ENCODE results near the gene GRHPR.

The GRHPR gene

DNA sequence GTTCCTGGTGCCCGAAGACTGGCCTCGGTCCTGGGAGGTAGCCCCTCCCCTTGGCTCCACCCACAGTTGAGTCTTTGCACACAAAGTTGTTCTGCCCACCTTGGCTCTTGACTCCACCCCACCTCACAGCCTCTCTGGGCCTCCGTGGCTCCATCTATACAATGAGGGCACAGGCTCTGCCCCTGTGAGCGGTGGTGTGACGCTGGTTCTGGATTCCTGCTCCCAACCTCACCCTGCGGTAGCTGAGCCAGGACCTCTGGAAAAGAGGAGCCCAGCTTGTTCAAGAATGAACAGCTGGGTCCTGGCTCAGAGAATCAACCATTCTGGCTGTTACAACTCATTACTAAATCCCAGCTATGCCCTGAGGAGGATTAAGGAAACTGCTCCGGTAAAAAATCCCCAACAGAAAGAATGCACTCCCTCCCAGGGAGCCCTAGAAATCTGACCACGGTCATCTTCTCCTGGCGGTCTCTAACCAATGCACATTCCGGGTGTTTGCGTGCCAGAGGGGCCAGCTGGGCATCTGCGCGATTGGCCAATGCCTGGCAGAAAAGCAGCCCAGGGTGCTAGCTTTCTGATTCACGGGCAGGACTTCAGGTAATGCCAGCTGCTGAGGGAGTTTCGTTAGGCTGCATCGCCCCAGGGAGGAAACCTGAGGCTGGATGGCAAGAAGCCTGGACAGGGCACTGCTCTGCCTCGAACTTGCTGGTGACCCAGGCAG is 9.9 kb upstream of the GRHPR start:
- TF ChIP-seq, protein P1, sequence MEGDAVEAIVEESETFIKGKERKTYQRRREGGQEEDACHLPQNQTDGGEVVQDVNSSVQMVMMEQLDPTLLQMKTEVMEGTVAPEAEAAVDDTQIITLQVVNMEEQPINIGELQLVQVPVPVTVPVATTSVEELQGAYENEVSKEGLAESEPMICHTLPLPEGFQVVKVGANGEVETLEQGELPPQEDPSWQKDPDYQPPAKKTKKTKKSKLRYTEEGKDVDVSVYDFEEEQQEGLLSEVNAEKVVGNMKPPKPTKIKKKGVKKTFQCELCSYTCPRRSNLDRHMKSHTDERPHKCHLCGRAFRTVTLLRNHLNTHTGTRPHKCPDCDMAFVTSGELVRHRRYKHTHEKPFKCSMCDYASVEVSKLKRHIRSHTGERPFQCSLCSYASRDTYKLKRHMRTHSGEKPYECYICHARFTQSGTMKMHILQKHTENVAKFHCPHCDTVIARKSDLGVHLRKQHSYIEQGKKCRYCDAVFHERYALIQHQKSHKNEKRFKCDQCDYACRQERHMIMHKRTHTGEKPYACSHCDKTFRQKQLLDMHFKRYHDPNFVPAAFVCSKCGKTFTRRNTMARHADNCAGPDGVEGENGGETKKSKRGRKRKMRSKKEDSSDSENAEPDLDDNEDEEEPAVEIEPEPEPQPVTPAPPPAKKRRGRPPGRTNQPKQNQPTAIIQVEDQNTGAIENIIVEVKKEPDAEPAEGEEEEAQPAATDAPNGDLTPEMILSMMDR (IDR thresholded peaks at IDR 0.05; ENCODE audit: borderline replicate concordance, control extremely low read depth, extremely low read depth, insufficient read depth, missing control alignments): no peak
- in situ Hi-C loops (cut with MboI; ENCODE audit: low sequenced_read_pairs, unreplicated experiment): no loop called here
- no peak for DNase-seq (ENCODE audit: low spot score)

DNA sequence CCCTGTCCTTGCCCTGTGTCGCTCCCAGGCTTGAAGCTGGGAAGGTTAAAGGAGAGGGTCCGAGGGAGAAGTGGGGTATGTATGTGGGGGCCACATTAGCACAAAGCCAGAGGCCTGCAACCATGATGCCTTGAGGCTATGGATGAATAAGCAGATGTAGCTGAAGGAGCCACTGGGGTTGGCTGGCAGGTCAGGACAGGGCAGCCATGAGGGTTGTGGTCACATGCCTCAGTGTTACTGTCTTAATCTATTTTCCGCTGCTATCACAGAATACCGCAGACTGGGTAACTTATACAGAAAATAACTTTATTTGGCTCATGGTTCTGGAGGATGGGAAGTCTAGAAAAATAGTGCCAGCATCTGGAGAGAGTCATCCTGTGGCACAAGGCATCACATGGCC is 9.2 kb upstream of the GRHPR start:
- TF ChIP-seq, protein P1 (IDR thresholded peaks at IDR 0.05; ENCODE audit: borderline replicate concordance, control extremely low read depth, extremely low read depth, insufficient read depth, missing control alignments): no peak
- in situ Hi-C loops (cut with MboI; ENCODE audit: low sequenced_read_pairs, unreplicated experiment): no loop called here
- DNase-seq (ENCODE audit: low spot score): no peak

DNA sequence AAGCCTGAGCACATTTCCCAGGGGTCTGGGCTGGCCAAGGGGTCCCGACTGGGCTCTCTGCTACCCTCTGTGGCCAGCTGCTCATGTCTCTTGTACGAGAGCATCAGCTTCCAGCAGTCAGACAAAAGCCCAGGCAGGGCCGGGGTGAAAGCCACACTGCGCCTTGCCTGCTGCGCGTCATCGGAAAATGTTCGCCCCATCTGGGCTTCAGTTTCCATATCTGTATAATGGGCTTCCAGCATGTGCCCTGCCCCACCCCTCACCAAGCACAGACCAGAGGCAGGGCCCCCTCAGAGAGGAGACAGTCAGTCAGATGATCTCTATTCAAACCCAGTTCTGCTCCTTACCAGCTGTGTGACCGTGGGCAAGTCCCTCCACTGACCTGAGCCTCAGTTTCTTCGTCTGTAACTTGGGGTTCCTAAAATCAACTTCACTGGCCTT is 8.0 kb upstream of the GRHPR start:
- TF ChIP-seq, protein P1 (IDR thresholded peaks at IDR 0.05; ENCODE audit: borderline replicate concordance, control extremely low read depth, extremely low read depth, insufficient read depth, missing control alignments): no peak
- DNase-seq (ENCODE audit: low spot score): no peak
- in situ Hi-C loops (cut with MboI; ENCODE audit: low sequenced_read_pairs, unreplicated experiment): no loop called here

DNA sequence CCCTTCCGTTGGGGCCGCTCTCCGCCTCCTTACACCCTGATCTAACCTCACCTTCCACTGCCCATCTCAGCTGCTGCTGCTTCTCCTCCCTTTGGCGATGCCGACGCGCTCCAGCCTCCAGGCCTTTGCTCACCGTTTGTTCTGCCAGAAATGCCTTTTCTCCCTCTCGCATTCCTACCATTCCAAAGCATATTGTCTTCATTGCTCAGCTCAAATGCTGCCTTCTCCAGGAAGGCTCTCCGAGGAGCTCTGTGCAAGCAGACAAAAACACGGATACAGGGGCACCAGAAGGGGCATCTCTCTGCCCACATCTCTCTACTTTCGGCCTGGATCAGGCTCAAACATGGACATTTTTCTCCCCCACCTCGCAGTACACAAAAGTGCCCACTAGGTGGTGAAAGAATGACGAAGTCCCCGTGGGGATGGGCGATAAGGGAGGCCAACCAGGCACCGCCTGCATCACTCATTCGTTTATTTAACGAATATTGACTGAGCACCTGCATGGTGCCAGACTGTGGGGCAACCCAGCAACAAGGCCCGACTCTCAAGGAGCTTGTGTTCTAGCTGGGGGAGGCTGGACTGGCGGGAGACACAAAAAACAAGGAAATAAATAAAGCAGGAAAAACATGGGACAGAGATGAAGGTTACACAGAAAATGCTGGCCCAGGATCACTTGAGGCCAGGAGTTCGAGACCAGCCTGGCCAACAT is 7.3 kb upstream of the GRHPR start:
- in situ Hi-C loops (cut with MboI; ENCODE audit: low sequenced_read_pairs, unreplicated experiment): no loop called here
- TF ChIP-seq, protein P1 (IDR thresholded peaks at IDR 0.05; ENCODE audit: borderline replicate concordance, control extremely low read depth, extremely low read depth, insufficient read depth, missing control alignments): peak; percentile 84

DNA sequence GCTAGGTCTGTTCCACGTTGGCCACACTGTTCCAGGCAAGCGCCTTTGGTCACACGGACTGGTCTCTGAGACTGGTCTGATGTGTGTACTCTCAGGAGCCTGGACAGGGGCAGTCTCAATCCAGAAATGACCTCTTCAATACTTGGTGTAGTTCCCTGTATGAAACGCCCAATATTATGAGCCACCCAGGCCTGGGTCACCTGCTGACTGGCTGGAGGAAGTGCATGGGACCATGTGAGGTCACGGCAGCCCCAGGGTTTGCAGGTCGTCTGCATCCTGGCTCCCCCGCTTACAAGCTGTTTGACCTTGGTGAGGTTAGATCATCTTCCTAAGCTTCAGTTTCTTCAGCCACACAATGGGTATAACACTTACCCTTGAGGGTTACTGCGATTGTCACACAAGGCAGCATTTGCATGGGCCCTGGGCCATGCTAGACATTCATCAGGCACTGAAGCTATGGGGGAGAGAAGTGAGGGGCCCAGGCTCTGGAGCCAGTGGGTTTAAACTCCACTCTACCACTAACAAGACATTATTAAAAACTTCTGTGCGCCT is 5.2 kb upstream of the GRHPR start:
- in situ Hi-C loops (cut with MboI; ENCODE audit: low sequenced_read_pairs, unreplicated experiment): no loop called here
- TF ChIP-seq, protein P1 (IDR thresholded peaks at IDR 0.05; ENCODE audit: borderline replicate concordance, control extremely low read depth, extremely low read depth, insufficient read depth, missing control alignments): no peak
- DNase-seq (ENCODE audit: low spot score): no peak

More for the DNA sequence above, 7.3 kb upstream of the GRHPR start:
- peak; percentile 80 for DNase-seq (ENCODE audit: low spot score)

DNA sequence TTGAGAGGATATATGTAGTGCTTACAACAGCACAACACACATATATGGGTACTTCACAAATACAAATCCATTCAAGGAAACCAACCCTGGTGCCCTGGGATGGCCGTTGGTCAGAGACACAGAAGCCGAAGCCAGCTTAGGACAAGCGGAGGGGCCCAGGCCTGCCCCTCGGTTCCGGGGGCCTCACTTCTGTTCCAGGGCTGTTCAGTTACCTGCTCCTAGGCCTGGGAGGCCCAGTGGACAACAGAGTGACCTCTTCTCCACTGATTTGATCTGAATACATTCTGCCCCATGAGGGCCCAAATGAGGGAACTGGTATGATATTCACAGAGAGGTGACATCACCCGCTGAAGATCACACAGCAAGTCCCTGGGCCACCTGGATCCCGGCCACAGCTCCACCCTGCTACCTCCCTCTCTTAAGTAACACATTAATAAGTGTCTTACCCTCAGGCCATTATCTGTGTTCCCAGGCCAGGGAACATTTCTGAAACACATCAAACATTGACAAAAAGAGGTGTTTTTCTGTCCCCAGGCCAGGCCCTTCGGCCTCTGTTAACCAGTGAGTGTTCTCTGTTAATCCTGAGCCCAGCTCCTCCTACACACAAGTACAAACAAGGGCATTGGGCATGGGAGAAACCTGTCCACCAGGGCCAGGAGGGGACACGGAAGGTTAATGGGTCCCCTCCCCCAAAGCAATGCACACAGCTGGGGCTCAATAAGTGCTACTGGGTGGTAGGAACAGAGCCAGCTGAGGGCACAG is 4.5 kb upstream of the GRHPR start:
- no peak for DNase-seq (ENCODE audit: low spot score)
- in situ Hi-C loops (cut with MboI; ENCODE audit: low sequenced_read_pairs, unreplicated experiment): no loop called here

More for the DNA sequence above, 4.5 kb upstream of the GRHPR start:
- TF ChIP-seq, protein P1 (IDR thresholded peaks at IDR 0.05; ENCODE audit: borderline replicate concordance, control extremely low read depth, extremely low read depth, insufficient read depth, missing control alignments): no peak
